Right lobe of liver (tissue), 6 donors: Measurements from ENCODE around the gene PARL. TPM values are rescaled to one million over a fixed set of nuclear protein-coding genes. Genes with fewer than 3 reads are reported as not detected.

Experiments used
- ATAC-seq, 4 donors: fragments of 200-7000 bp; cut with Tn5 transposase; one replicate each; pipeline ENCODE4 v1.9.1; 2020; ENCODE audit warnings: mild to moderate bottlenecking in 4 of 4, moderate library complexity in 4 of 4
- DNase-seq, 3 donors: peaks; one replicate each; pipeline ENCODE4 v3.0.0-alpha.2; 2020
- H3K27ac ChIP-seq, 3 donors: fragments of 200-600 bp; one replicate each; pipeline ENCODE4 v1.8.0; 2022
- H3K27me3 ChIP-seq, 2 donors: fragments of 200-600 bp; one replicate each; pipeline ENCODE4 v1.8.0; 2022
- H3K36me3 ChIP-seq, 4 donors: fragments of 200-600 bp; sonication (generic) in 1 of 4; one replicate each; pipeline versions ENCODE4 v1.5.1 to v1.8.0; 2017 to 2022; ENCODE audit warnings: control low read depth in 1 of 4
- H3K4me1 ChIP-seq, 4 donors: fragments of 200-600 bp; sonication (generic) in 1 of 4; one replicate each; pipeline versions ENCODE4 v1.5.1 to v1.8.0; 2017 to 2022; ENCODE audit warnings: control low read depth in 1 of 4
- H3K4me3 ChIP-seq, 3 donors: fragments of 200-600 bp; one replicate each; pipeline ENCODE4 v1.8.0; 2022
- H3K9me3 ChIP-seq, 4 donors: fragments of 200-600 bp; sonication (generic) in 1 of 4; one replicate each; pipeline versions ENCODE4 v1.5.1 to v1.8.0; 2017 to 2022; ENCODE audit warnings: control low read depth in 1 of 4
- CTCF ChIP-seq, 4 donors: fragments of 200-600 bp in 3 of 4; fragments of 450-650 bp in 1 of 4; IDR thresholded peaks; one replicate each; pipeline versions ENCODE4 v1.5.1 to v1.8.0; 2016 to 2022; ENCODE audit warnings: antibody characterized with exemption in 4 of 4, mild to moderate bottlenecking in 2 of 4
- POLR2A ChIP-seq: fragments of 450-650 bp; IDR thresholded peaks from one replicate; pipeline ENCODE4 v1.6.1; 2017; ENCODE audit warnings: antibody characterized with exemption, mild to moderate bottlenecking
- WGBS: methylation state at CpG from one replicate; pipeline ENCODE4 v1.1.6; 2018; ENCODE audit warnings: low coverage, low lambda C conversion rate; ENCODE audit not compliant: insufficient coverage; ENCODE audit errors: missing lambda C conversion rate; 5-methylcytosine and 5-hydroxymethylcytosine counted together
- intact Hi-C, 2 donors: fragments of 100-400 bp; cut with DNase I; formaldehyde crosslinking; loops; one replicate each; pipeline versions ENCODE4 v1.11.2 to v1.14.1; 2022
- total RNA-seq, 6 experiments: library from RNA; depleted of rRNA in 2 of 6; stranded (reverse); fragments of >200 nt in 2 of 6; fragmentation: NEBNext Ultra II Directional in 3 of 6; extraction: Animal tissue kit (Norgen Biotek cat#: 25700) in 3 of 6; gene quantifications; one replicate each; pipeline versions ENCODE4 v1.1.0 to v1.2.4, GENCODE V29; 2016 to 2023
- donor health status: DM: no; HTN: yes; CAD: no.
- donor health status: DM: no; HTN: no; CAD: no.
- donor health status: DM: no; HTN: no; CAD: no.
- donor health status: DM: no; HTN: yes; CAD: no.
- donor health status: DM: no; HTN: yes; CAD: no.

The PARL gene
- total RNA-seq, 6 experiments from 2014 or later, result 23.7 to 29.0 (median 26.2) TPM

DNA sequence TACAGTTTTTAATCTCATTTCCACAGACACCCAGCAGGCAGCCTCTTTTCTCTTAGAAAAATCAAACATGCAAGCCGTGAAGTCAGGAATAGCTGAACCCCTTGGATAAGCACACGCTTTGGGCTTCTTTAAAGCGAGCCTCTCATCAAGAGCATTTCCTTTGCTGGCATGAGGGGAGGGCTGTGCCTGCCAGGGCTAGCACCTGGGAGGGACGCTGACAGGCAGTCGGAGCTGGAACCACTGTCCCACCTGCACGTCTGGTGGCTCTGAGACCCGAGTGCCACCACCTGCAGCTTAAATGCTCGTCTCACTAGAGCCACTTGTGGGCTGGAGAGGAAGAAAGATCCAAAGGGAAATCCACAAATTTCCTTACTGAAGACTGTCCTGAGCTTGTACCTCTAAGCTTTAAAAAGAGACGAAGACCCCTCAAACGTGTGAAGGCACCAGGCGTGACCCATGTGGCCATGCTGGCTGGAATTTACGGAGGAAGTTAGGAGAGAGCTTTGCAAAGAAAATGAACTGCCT lies 68.7 kb downstream of the PARL start:
- TF ChIP-seq CTCF (IDR thresholded peaks at IDR 0.05), result no peak
- TF ChIP-seq POLR2A, result no peak
- H3K4me1 ChIP-seq, result no peaks in the 10 kb centered on the region
- 84% methylated on average over 6 of the region's 12 CpGs for WGBS
- no peak for ATAC-seq
- H3K27me3 ChIP-seq, result no peaks in the 10 kb centered on the region
- no peak for DNase-seq
- no peak overlapping the region for H3K27ac ChIP-seq
- intact Hi-C loops, result no loop called here
- no peaks in the 10 kb centered on the region for H3K9me3 ChIP-seq
- H3K36me3 ChIP-seq, result peaks cover 0 to 2% (median 0%) of the 10 kb centered on the region in 4 donors
- H3K4me3 ChIP-seq, result no peak overlapping the region

DNA sequence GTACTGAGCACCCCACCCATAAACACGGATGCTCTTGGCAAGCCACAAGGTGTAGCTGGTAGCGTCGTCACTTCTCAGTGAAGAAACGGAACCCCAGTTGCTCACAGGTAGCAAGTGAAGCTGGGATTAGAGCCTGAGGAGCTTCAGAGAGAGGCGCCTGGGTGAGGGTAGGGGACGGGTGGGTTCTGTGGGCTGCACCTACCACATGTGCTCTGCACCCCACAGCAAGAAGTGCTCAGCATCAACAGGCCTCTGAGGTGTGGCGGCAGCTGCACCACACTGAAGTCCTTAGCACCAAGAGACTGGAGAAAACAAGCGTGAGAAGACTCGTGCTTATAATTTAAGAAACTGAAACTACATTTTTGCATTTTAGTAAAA lies 69.1 kb downstream of the PARL start:
- DNase-seq (no peak), ATAC-seq (no peak)
- intact Hi-C loops, result no loop called here
- WGBS, result 85% methylated on average over 8 of the region's 9 CpGs
- Histone ChIP-seq H3K4me3 (no peak overlapping the region), H3K27me3 (no peaks in the 10 kb centered on the region), H3K27ac (no peak overlapping the region), H3K9me3 (no peaks in the 10 kb centered on the region), H3K4me1 (no peaks in the 10 kb centered on the region), H3K36me3 (peaks cover 0 to 7% (median 0%) of the 10 kb centered on the region in 4 donors)
- TF ChIP-seq POLR2A (no peak), CTCF (IDR thresholded peaks at IDR 0.05) (no peak)

- ATAC-seq (no peak), DNase-seq (no peak)
- no peak for TF ChIP-seq POLR2A
- TF ChIP-seq CTCF (IDR thresholded peaks at IDR 0.05), result no peak
- Histone ChIP-seq H3K36me3 (peaks cover 0 to 11% (median 1%) of the 10 kb centered on the region in 4 donors), H3K27me3 (no peaks in the 10 kb centered on the region), H3K4me3 (no peak overlapping the region), H3K9me3 (no peaks in the 10 kb centered on the region), H3K27ac (no peak overlapping the region), H3K4me1 (no peaks in the 10 kb centered on the region)
- intact Hi-C loops, result no loop called here
- WGBS, result 94% methylated on average over 1 of the region's 1 CpG
Measured at GRCh38 chr3:183814240-183814639, 70.4 kb downstream of the PARL start.

- H3K27ac ChIP-seq, result no peak overlapping the region
- ATAC-seq (no peak), DNase-seq (no peak)
- TF ChIP-seq POLR2A (no peak), CTCF (IDR thresholded peaks at IDR 0.05) (no peak)
- peaks cover 0 to 16% (median 1%) of the 10 kb centered on the region in 4 donors for H3K36me3 ChIP-seq
- H3K9me3 ChIP-seq, result no peaks in the 10 kb centered on the region
- H3K4me3 ChIP-seq, result no peak overlapping the region
- 91% methylated on average over 6 of the region's 8 CpGs for WGBS
- intact Hi-C loops, result no loop called here
- H3K27me3 ChIP-seq, result no peaks in the 10 kb centered on the region
- H3K4me1 ChIP-seq, result no peaks in the 10 kb centered on the region
Measured at GRCh38 chr3:183812761-183813445, 71.8 kb downstream of the PARL start.
